Right kidney (tissue), 1 donor: Measurements from ENCODE around the gene PHAF1.

Experiments
- DNase-seq: peaks from one replicate; pipeline ENCODE4 v3.0.0-alpha.2; 2016

PHAF1 gene

DNA sequence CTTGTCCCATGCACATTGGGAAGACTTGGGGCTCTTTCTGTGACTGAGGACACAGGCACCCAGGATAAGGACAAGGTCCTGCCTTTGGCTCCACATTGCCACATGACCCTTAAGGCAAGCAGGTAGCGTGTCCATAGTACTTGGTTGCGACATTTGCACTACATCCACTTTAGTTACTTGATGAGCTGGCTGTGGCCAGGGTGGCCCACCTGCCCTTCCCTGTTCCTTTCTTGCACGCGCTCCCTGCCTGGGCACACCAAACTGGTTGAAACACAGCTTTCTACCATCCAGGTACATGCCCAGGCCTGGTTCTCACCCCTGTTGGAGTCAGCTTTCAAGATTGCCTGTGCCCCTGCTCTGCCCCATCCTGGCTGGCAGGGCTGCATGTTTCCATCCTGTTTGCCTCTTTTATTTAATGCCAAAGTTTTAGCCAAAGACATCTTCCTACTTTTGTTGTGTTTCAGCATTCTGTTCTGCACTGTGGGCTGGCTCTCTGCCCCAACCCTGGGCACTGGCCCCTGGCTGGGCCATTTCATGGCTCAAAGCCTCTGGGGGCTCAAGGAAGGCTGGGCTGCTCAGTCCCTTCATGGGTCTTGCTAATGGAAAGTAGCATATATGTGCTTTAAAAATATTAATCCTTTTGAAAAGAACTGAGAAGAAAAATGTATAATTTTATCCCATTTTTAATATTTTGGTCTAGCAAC, 37.8 kb downstream of the PHAF1 start:
- no peak for DNase-seq

DNA sequence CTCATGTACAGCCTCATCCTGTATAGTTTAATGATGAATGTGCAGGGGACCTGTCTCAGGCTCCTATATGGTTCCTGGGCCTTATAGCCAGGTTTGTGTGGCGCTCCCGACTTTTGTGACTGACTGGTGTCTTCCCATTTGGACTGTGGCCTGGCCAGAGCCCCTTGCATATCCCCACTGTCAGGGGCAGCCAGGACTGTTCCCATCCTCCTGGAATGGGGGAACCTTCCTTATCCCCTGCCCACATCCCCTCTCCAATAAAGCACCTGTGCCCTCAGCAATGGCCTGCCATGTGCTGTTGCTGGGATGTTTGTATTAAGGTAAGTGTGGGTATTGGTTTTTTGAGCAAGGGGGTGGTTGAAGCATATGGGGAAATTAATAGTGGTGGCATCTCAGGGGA, 38.5 kb downstream of the PHAF1 start:
- DNase-seq: no peak

DNA sequence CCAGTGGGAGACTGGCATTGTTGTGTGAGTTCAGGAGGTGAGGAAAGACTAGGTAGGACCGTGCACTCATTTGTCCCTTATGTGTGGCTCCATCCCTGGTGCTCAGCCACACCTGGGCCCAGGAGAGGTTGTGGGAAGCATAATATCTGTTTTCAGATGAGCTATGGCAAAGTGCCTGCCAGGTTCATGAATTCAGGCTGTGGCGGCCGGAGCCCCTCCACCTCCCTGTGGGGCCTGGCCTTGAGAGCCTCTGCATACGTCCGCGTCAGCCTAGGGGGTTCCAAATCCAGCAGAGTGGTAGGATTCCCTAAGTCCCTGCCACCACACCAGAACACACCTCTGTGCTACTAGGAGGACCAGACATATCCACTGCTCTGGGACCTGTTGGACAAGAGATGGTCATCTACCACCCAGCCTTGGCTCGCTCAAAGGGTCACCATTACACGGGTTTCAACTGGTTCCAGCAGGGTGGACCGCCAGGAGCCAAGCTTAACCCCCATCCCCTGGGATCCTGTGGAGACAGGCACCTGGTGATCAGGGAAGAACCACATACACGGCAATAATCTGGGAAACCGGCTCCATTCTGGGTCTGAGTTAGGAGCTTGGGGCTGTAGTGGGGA, 39.0 kb downstream of the PHAF1 start:
- no peak for DNase-seq

DNA sequence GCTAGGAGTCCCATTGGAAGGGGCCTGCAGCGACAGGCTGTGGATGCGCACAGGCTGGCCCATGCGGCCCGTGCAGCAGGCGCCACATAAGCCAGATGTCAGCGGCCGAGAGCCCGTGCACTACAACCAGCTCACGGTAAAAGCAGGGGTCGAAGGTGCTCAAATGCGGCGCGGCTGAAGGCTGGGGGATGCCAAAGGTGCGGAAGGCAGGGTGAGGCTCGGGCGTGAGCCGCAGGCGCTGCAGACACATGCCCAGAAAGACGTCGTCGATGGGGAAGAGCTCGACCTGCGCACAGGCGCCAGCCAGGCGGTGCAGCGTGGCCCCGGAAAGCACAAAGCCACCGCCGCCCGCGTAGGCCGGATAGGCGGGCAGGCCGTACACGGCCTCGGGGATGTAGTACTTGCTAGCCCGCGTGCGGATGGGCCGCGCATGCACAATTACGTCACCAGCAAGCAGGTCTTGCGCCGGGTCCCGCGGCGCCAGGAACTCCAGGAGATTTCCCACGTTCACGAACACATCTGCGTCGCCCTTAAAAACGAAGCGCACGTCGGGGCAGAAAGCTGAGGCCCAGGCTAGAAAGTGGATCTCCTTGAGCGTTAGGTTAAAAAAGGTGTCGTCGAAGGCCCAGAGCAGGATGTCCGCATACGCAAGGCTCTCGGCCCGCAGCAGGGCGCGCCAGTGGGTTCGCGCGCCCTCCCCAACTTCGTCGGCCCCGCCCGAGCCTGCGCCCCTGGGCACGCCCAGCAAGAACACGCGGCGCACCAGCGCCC, 39.7 kb downstream of the PHAF1 start:
- peak; percentile 30 for DNase-seq

DNA sequence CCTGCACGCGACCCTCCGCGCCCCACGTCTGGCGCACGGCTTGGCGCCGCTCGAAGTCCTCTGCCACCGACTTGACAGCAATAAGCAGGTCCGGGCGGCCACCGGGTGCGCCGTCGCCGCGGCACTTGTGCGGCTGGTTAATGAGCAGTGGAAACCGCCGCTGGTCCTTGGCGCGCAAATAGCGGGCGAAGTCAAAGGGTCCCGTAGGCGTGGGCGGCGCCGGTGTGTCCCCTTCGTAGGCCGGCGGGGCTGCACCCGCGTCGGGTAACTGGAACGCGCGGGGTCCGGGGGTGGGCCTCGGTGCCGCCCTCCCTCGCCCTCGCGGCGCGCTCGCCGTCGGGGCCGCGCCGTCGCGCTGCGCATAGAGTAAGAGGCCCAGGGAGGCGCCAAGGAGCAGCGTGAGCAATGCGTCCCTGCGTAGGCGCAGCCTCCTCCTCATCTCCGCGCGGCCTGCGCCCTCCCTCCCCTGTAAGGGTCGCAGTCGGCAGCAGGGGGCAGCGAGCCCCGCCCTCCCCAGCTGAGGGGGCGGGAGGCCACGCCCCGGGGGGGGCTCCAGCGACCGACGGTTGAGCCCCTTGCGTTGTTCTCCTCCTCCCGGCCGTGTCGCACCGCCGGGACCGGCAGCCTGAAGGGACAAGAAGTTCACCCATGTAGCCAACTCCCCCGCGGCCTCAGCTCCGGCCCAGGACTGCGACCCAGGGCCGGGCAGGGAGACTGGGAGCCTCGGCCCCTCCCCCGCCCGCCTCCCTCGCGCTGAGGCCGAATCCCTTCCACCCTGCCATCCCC, 40.5 kb downstream of the PHAF1 start:
- peak; percentile 91 for DNase-seq

DNA sequence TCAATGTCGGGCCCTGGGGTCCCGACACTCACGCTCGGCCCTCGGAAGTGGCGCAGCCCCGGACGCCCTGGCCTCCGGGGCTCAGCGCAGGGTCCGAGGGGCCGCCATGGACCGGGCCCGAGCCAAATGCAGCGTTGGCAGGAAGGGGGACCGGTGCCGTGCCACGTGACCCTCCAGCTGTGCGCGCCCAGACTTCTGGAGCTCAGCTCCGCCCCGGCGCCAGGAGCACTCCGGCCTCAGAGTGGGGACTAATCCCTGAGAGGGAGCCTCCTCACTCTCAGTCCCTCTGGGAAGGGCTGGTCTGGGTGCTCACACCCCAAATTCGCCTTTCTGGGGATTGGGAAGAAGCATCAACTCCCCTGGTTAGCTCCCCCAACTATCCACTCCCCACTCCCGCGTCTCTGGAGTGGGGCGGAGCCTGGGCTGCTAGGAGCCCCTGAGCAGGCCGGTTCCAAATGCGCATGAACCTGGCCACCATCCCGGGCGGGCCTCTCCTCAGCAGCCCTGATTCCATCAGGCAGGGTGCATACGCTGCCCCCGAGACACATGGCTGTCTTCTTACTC, 41.2 kb downstream of the PHAF1 start, which contains the start of gene B3GNT9:
Gene B3GNT9, minus strand, starts transcription at position 166 of the 564 bp plus-strand sequence. CDS start 513 bp downstream, outside the sequence.
- peak; percentile 94 for DNase-seq

DNA sequence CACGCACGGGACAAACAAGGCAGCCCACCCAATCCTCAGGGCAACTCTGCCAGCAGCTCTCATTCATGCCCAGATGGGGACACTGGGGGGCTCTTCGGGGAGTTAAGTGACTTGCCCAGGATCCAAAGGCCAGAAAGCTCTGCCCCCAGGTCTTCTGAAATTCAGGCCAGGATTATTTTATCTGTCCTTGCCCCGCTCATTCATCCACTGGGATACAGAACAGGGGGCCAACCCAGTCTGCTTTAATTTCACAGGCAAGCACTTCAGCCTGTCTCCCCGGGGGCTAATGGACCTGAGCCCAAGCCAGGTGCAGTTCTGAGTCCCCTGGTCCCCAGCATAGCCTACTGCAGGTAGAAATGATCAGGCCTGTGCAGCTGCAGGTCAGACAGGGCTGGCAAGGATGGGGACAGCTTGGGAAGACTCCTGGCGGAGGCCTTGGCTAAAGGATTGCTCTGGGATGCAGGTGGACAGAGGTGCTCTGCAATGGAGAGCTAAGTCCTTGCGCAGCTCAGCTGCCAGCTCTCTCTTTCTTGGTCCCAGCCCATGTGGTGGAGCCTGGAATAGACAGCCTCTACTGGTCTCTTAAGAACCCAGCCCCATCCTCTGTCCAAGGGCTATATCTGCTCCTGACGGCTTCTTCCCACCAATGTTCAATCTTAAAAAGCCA, 41.8 kb downstream of the PHAF1 start:
- no peak for DNase-seq

DNA sequence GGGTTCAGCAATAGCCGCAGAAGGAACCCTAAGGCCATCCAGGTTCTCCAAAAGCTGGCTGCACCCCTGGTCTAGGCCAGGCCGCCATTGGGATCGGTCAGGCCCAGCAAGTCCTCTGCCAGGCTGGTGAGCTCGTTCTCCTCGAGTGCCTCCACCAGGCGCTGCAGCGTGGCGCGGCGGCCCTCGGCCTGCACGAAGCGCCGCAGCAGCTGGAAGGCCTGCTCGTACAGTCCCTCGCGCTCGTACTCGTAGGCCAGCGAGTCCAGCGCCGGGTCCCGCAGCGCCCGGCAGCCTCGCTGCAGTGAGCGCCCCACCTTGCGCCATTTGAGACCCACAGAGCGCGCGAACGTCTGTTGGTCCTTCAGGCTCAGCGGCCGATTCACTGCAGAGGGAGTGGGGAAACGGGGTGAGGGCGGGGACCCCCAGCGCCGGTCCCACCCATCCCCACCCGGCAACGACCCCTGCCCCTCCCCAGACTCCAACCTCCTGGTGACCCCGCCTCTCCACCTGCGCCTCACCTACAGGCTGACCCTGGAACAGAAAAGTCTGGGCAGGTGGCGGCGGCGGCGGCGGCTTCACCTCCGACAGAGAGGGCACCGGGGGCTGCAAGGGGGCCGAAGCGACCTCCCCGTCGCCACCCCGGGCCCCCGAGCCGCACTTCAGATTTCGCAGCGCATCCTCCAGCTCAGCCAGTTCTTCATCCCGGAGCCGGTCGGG, 45.0 kb downstream of the PHAF1 start:
- DNase-seq: no peak

DNA sequence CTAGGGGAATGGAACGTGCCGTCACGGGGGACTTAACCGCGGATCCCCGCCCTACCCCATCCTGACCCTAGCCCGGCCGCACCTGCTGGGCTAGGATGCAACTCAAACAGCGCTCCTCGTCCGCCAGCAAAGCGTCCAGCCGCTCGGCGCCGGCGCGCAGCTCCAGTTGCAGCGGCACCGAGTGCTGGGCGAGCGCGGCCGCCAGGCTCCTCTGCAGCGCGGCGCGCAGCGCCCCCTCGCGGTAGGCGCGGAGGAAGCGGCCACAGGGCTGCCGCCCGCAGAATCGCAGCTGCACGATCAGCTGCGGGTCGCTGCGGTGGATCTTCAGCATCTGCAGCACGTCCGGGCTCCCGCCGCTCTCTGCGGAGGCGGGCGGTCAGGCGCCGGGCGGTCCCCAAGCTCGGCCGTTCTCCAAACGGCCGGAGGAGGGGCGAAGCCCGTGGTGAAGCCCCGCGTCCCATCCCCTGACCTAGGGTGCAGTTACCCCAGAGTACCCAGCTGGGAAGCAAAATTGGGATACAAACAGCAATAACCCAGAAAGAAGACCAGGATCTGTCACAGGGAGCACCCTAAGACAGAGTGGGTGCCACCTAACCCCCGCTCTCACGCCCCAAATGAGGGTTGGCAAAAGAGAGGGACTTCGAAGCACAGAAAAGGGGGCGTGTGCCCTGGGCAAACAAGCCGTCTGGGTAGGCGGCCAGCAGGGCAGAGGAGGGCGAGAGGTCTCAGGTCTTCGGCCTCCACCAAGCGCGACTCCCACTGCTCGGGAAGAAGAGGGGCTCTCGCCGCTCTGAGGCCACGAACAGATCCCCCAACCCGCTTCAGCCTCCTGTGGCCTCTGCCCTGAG, 45.8 kb downstream of the PHAF1 start:
- peak; percentile 82 for DNase-seq

DNA sequence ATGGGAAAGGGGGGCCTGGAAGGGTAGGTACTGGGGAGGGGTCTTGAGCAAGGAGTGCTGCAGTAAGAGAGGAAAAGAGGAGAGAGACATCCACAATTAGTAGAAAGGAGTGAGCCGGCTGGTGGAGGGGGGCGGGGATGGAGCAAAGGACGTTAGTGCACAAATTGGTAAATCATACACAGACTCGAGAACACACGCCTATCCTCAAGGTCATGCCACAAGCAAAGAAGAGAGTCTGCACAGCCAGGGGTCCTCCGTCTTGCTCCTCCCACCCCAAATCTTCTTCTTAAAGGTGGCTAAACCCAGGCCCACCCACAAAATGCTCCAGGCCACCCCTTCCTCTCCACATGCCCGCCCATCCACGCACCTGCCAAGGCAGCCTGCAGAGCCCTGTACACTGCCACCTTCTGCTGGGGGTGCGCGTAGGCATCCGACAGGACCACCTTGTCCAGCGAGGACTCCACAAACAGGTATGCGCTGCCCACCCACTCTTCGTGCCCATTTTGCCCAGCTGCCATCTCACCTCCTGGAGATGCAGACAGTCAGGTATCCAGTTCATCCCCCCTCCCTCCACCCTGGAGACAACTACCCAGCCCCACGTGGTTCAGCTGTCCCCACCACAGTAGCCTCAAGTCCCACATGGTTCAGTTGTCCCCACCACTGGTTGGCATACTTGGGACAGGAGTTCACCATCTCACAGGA, 46.6 kb downstream of the PHAF1 start:
- DNase-seq: no peak

DNA sequence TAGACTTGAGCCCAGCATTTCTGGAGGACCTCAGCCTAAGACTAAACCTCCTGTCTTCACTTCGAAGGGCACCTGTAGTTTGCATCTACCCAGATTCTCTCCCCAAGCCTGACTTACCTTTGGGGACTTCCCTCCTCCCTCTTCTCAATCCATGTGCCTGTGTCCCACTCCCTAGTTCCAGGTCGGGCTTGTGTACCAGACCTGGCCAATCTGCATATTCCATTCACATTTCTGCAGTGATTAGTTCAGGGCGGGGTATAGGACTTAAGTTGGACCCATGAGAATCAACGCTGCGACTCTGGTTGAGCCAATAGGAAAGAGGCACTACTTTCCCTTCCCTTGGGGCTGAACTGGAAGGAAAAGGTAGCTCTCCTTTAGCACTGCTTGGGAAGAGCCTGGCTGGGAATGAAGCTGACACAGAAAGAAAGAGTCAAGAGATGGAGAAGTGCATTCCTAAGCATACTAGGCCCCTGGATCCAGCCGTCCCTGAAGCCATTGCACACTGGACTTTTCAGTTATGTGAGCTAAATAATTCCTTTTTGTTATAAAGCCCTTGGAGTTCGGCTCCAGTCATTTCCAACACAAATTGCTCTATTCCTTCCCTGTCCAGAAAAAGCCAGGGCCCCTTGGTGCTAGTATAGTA, 47.5 kb downstream of the PHAF1 start:
- DNase-seq: no peak

DNA sequence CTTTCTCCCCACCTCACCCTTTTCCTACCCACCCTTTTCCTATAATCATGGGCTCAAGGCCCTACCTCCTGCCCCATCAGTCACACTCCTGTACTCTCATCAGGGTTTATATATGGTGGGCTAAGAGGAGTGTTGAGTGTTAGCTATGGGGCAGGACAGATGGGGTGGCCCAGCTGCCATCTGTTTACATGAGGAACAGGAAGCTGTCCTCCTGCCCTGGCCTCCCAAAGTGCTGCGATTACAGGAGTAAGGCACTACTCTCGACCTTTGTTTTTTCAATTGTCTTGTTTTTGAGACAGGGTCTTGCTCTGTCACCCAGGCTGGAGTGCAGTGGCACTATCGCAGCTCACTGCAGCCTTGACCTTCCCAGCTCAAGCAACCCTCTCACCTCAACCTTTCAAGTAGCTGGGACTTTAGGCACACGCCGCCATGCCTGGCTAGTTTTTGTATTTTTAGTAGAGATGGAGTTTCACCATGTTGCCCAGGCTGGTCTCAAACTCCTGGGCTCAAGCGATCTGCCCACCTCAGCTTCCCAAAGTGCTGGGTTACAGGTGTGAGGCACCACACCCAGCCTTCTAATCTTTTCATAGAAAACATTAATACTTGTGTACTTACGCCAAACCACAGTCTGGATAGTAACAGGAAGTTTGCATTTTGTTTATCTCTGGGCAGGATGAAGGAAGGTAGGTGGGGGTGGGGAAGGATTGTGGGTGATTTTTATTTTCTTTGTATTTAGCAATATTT, 48.3 kb downstream of the PHAF1 start:
- no peak for DNase-seq

DNA sequence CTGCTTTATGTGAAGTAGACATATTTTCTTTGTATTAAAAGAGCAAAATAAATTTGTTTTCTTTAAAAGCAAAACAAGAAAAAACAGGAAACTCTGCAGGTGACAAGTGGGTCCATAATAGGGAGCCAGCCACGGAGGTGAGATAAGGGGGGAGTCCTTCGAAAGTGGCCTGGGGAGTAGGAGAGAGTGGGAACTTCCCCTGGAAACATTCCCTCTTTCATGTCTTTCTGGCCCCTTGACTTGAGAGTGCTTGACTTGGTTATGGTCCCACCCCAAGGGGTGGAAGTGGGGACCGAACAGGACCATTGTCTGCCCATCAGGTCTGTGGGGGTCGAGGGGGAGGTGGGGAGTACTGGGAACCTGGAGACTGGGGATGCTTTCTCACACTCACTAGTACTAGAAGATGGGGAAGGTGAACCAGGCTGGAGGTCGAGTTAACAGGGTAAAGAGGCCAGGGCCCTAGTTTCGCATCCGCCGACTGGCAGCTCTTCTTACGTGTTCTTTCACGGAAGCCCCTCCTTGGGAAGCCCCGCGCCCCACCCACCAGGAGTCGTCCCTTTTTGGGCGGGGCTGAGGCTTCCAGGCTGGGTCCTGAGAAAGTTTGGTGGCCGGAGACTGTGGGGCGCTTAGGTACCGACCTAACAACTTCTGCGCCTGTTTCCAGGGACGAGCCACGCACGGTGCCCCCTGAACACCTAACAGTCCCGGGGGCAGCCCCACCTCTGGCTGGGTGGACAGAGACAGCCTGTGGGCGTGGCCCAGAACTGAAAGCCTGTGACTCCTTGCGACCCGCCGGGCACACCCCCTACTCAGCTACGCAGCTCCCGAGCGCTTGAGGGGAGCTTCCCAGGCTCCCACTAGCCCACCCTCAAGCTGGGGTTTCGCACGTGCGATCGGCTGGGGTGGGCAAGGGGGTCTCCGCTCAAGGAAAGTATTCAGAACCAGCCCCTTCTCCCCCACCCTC, 49.2 kb downstream of the PHAF1 start:
- no peak for DNase-seq

DNA sequence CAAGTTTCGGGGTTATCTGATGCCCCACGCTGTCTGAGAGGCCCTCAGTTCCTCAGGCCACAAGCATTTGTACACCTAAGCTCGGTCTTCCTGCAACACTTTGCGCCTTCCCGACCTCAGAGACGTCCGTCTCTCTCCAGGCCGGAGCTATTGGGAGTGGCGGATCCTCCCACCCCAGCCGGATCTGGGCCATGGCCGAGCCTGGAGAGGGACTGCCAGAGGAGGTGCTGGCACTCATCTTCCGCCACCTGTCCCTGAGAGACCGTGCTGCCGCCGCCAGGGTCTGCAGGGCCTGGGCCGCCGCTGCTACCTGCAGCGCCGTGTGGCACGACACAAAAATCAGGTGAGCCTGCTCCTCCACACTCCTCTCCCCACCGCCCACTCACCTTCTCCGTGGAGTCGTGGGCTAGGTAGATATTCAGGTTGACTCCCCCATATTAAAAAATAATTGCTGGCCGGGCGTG, 51.9 kb downstream of the PHAF1 start:
- no peak for DNase-seq

DNA sequence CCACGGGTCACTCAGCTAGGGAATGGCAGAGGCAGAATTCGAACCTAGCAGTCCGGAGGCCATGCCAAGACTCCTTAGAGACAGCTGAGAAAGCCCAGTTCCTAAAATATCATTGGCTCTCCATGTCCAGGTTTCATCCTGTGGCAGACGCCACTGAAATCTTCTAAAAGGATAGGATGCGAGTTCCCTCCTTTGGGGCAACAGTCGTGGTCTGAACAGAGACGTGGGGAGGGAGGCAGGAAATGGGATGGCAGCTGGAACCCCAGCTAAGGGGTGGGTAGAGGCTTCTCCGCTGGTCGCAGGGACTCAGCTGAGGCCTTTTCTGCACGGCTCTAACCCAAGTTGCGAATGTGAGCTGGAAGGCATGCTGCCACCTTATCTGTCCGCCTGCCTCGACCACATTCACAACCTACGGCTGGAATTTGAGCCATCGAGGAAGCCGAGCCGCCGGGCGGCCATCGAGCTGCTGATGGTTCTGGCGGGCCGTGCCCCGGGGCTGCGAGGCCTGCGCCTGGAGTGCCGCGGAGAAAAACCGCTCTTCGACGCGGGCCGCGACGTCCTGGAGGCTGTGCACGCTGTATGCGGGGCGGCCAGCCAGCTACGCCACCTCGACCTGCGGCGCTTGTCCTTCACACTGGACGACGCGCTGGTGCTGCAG, 52.9 kb downstream of the PHAF1 start:
- no peak for DNase-seq
